ENCODE data around the gene HMHB1. TPM values are rescaled to one million over a fixed set of nuclear protein-coding genes. Genes with fewer than 3 reads are reported as not detected.

HMHB1 gene
- total RNA-seq, 4 donors from 2014 or later = 4.9 TPM; not detected in 3

DNA sequence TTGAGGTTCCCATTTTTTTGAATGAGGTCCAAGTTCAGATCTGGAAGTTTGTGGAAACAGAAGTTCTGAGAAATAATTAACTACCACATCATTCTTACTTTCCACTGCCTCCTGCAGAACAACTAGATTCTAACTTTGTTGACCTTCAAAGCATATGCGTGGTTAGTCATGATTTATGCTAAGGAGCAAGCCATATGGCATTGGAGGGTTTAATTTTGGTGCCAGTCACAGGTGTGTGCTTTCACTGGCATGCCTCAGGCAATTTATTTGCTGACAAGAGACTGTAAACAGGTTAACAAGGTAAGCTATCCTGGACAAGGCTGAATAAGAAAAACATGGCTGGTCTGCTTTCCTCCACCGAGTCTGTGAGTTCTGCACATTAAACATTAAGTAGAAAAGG lies 31.5 kb downstream of the HMHB1 start:
- TF ChIP-seq, protein P1, sequence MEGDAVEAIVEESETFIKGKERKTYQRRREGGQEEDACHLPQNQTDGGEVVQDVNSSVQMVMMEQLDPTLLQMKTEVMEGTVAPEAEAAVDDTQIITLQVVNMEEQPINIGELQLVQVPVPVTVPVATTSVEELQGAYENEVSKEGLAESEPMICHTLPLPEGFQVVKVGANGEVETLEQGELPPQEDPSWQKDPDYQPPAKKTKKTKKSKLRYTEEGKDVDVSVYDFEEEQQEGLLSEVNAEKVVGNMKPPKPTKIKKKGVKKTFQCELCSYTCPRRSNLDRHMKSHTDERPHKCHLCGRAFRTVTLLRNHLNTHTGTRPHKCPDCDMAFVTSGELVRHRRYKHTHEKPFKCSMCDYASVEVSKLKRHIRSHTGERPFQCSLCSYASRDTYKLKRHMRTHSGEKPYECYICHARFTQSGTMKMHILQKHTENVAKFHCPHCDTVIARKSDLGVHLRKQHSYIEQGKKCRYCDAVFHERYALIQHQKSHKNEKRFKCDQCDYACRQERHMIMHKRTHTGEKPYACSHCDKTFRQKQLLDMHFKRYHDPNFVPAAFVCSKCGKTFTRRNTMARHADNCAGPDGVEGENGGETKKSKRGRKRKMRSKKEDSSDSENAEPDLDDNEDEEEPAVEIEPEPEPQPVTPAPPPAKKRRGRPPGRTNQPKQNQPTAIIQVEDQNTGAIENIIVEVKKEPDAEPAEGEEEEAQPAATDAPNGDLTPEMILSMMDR (IDR thresholded peaks at IDR 0.05; ENCODE audit: low read depth) = no peak

DNA sequence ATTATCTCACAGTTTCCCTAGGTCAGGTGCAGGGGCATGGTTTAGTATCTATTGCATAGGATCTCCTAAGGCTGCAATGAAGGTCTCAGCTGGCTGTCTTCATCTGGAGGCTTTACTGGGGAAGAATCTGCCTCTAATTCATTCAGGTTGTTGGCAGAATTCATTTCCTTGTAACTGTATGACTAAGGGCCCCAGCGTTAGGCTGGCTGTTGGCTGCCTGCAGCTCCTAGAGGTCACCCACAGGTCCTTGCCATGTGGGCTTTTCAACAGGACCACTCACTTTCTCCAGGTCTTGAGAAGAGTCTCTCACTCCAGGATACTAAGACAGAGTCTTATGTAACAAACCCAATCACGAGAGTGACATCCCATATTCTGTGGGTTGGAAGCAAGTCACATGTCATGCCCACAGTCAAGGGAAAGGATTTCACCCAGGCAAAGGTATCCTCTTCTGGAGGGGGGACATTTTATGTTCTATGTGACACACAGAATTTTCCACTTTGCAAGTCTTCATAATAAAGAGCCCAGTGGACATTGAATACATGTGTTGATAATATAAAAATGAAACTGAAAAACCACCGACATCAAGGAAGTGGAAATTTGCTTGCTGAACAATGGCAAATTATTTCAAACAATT lies 38.2 kb downstream of the HMHB1 start:
- TF ChIP-seq, protein P1 (IDR thresholded peaks at IDR 0.05; ENCODE audit: low read depth) = no peak

DNA sequence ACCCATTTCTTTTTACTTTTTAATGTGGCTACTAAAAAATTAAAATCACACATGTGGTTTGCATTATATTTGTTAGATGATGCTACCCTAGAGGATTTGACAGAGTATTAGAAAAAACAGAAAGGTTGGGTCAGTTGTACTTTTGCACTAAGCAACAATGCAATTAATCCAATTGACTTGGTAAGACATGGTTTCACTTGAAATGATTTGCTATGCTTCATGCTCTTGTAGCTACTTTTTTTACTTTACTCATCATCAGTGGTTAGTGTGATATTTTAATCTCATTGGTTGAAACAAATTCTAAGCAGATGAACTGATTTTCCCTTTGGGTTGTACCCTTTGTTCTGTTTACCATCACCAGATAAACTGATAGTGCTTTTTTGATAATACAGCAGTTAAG lies 39.4 kb downstream of the HMHB1 start:
- TF ChIP-seq, protein P1 (IDR thresholded peaks at IDR 0.05; ENCODE audit: low read depth) = no peak

DNA sequence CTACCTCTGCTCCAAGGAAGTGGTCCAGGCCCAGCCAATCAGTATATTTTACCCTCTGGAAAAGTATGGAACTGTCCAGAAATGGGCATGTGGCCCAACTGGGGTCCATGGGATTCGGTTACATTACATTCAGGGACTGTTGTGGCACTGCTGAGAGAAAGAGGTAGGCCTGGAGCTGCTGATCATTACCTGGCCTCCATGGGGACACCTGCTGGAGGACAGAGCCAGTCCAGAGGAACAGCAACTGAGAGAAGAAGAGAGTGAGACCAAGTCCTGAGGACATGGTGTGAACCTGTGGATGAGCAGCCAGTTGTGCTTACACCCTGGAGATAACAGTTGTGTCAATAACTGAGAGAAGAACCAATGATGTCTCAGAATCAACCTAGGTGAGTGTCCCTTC lies 48.2 kb downstream of the HMHB1 start:
- TF ChIP-seq, protein P1 (IDR thresholded peaks at IDR 0.05; ENCODE audit: low read depth) = no peak

DNA sequence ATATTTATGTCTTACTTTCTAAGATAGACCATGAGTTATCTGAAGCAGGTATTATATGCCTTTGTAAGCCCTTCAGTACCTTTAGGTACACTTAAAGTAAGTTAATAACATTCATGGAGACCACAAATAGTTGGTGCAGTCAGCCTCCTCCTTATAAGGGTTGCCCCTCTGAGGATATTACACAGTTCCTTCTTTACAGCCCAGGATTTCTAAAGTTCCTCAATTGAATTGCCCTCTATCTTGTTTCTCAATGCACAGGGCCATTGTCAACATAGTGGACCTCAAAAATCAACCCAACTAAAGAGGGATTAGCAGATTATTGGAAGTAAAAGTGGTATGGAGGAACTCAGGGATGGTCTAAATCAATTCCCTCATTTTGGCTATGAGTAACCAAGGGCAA lies 50.3 kb downstream of the HMHB1 start:
- TF ChIP-seq, protein P1 (IDR thresholded peaks at IDR 0.05; ENCODE audit: low read depth) = no peak

DNA sequence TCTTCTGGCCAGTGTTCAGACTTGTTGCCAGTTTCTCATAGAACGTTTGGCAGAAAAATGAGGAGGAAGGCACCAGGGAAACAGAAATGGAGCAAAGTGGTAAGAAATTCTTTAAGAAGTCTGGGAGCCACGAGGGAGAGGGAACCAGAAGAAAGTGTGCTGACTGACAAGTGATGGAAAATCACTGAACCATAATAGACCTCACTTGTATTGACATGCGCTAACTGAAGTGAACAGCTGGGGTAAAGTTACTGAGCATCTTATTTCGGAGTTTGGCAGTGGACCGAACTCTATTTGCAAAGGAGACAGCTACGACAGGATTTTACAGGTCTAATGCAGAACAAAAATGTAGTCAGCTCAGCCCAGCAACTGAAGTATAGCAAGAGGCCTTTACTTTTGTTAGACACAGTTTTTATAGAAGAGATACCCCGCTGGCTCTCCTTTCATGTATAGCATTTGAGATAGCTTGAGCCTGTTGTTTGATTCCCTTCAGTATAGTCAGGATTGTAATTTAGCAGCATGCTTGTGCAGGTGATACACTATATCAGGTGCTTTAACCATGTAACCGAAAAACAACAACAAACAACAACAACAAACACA lies 53.6 kb downstream of the HMHB1 start:
- TF ChIP-seq, protein P1 (IDR thresholded peaks at IDR 0.05; ENCODE audit: low read depth) = no peak

All from subcutaneous adipose tissue (tissue), 4 donors.